Liver (tissue), 9 donors: Measurements from ENCODE around the gene GRID1. TPM values are rescaled to one million over a fixed set of nuclear protein-coding genes. Genes with fewer than 3 reads are reported as not detected.

Experiments used
- DNase-seq: peaks from one replicate; pipeline ENCODE4 v3.0.0-alpha.2; 2017; ENCODE audit warnings: low spot score
- H3K27ac ChIP-seq, 2 donors: one replicate each; pipeline ENCODE4 v1.7.0; 2013; ENCODE audit warnings: inconsistent platforms in 2 of 2, low read length in 2 of 2, control low read depth in 1 of 2, low read depth in 1 of 2, mild to moderate bottlenecking in 1 of 2
- H3K27me3 ChIP-seq, 4 donors: one replicate each; pipeline versions ENCODE4 v1.6.1 to v1.7.0; 2013; ENCODE audit warnings: low read length in 3 of 4, inconsistent platforms in 1 of 4, mild to moderate bottlenecking in 1 of 4, moderate library complexity in 1 of 4; ENCODE audit not compliant: control insufficient read depth in 4 of 4, insufficient read depth in 4 of 4
- H3K36me3 ChIP-seq, 4 donors: one replicate each; pipeline versions ENCODE4 v1.6.1 to v1.7.0; 2013; ENCODE audit warnings: low read length in 3 of 4, mild to moderate bottlenecking in 3 of 4, low read depth in 1 of 4, moderate library complexity in 1 of 4; ENCODE audit not compliant: control insufficient read depth in 4 of 4, insufficient read depth in 3 of 4
- H3K4me1 ChIP-seq, 4 donors: one replicate each; pipeline versions ENCODE4 v1.6.1 to v1.7.0; 2013; ENCODE audit warnings: low read length in 3 of 4, mild to moderate bottlenecking in 3 of 4, moderate library complexity in 1 of 4; ENCODE audit not compliant: control insufficient read depth in 4 of 4, insufficient read depth in 4 of 4
- H3K4me3 ChIP-seq, 3 donors: one replicate each; pipeline versions ENCODE4 v1.6.1 to v1.7.0; 2013; ENCODE audit warnings: low read length in 3 of 3, control low read depth in 1 of 3, low read depth in 1 of 3, mild to moderate bottlenecking in 1 of 3
- H3K9ac ChIP-seq, 2 donors: one replicate each; pipeline ENCODE4 v1.7.0; 2013; ENCODE audit warnings: low read length in 2 of 2, mild to moderate bottlenecking in 2 of 2, moderate library complexity in 2 of 2, control low read depth in 1 of 2, low read depth in 1 of 2
- H3K9me3 ChIP-seq, 4 donors: one replicate each; pipeline versions ENCODE4 v1.6.1 to v1.7.0; 2013; ENCODE audit warnings: low read length in 3 of 4; ENCODE audit not compliant: control insufficient read depth in 4 of 4
- CTCF ChIP-seq: fragments of 150-350 bp; IDR thresholded peaks from 2 replicates; pipeline ENCODE4 v1.5.1; 2017; ENCODE audit warnings: improper control_type of control experiment, low read depth, low read length; ENCODE audit not compliant: missing input control
- EGR1 ChIP-seq, 2 donors: IDR thresholded peaks; 2 replicates each; pipeline ENCODE4 v1.6.1; 2016 to 2018; ENCODE audit warnings: antibody characterized with exemption in 2 of 2, low read depth in 2 of 2
- FOXA1 ChIP-seq: IDR thresholded peaks from 2 replicates; pipeline ENCODE4 v1.6.1; 2016; ENCODE audit warnings: antibody characterized with exemption
- FOXA2 ChIP-seq: IDR thresholded peaks from 2 replicates; pipeline ENCODE4 v1.6.1; 2016; ENCODE audit warnings: antibody characterized with exemption
- GABPA ChIP-seq, 2 donors: IDR thresholded peaks in 1 of 2; conservative IDR thresholded peaks in 1 of 2; 2 replicates each; pipeline ENCODE4 v1.6.1; 2016; ENCODE audit warnings: antibody characterized with exemption in 2 of 2, mild to moderate bottlenecking in 1 of 2, moderate library complexity in 1 of 2
- HNF4A ChIP-seq, 2 donors: conservative IDR thresholded peaks; 2 replicates each; pipeline ENCODE4 v1.6.1; 2016; ENCODE audit warnings: antibody characterized with exemption in 2 of 2, mild to moderate bottlenecking in 2 of 2
- HNF4G ChIP-seq: IDR thresholded peaks from 2 replicates; pipeline ENCODE4 v1.6.1; 2016; ENCODE audit warnings: antibody characterized with exemption
- JUND ChIP-seq, 2 donors: IDR thresholded peaks; 2 replicates each; pipeline ENCODE4 v1.6.1; 2016; ENCODE audit warnings: antibody characterized with exemption in 2 of 2
- NR2F2 ChIP-seq: IDR thresholded peaks from 2 replicates; pipeline ENCODE4 v1.6.1; 2016; ENCODE audit warnings: antibody characterized with exemption
- RAD21 ChIP-seq, 2 donors: IDR thresholded peaks; 2 replicates each; pipeline ENCODE4 v1.6.1; 2016; ENCODE audit warnings: antibody characterized with exemption in 2 of 2, mild to moderate bottlenecking in 2 of 2
- RXRA ChIP-seq, 2 donors: IDR thresholded peaks; 2 replicates each; pipeline ENCODE4 v1.6.1; 2017 to 2018; ENCODE audit warnings: antibody characterized with exemption in 2 of 2, mild to moderate bottlenecking in 1 of 2
- SP1 ChIP-seq: IDR thresholded peaks from 2 replicates; pipeline ENCODE4 v1.6.1; 2018; ENCODE audit warnings: antibody characterized with exemption, mild to moderate bottlenecking
- TAF1 ChIP-seq: conservative IDR thresholded peaks from 2 replicates; pipeline ENCODE4 v1.6.1; 2016; ENCODE audit warnings: antibody characterized with exemption, mild to moderate bottlenecking
- YY1 ChIP-seq: IDR thresholded peaks from 2 replicates; pipeline ENCODE4 v1.6.1; 2016; ENCODE audit warnings: antibody characterized with exemption, mild to moderate bottlenecking
- WGBS: extraction: QIAGEN DNeasy Blood & Tissue Kit; methylation state at CpG from one replicate; pipeline ENCODE4 v1.1.7; 2013; 5-methylcytosine and 5-hydroxymethylcytosine counted together
- polyA plus RNA-seq, 2 donors: library from polyadenylated mRNA; stranded (reverse) in 1 of 2; unstranded in 1 of 2; fragments of 200-250 nt in 1 of 2; fragments of >200 nt in 1 of 2; fragmentation: Nextera tagmentation in 1 of 2; extraction: Ambion mirVana in 1 of 2; gene quantifications; one replicate each; pipeline versions ENCODE4 v1.2.1 to v1.2.3, GENCODE V29; 2013 to 2015
- total RNA-seq, 2 donors: library from RNA; depleted of rRNA; stranded (reverse); fragments of >200 nt; gene quantifications; one replicate each; pipeline ENCODE4 v1.2.3, GENCODE V29; 2014
- TF ChIP-seq, protein P1 (sequence below): IDR thresholded peaks from 2 replicates; pipeline ENCODE4 v1.6.1; 2016; ENCODE audit warnings: antibody characterized with exemption
- TF ChIP-seq, protein P2 (sequence below): IDR thresholded peaks from 2 replicates; pipeline ENCODE4 v1.6.1; 2016; ENCODE audit warnings: antibody characterized with exemption
- TF ChIP-seq, protein P3 (sequence below): IDR thresholded peaks from 2 replicates; pipeline ENCODE4 v1.6.1; 2016; ENCODE audit warnings: antibody characterized with exemption
- donor health status: healthy.
- donor health status: healthy.
- donor health status: healthy.
- donor health status: healthy.
- donor health status: healthy.

GRID1 gene
- total and polyA plus RNA-seq, 4 donors: 0.09 to 0.17 (median 0.14) TPM; not detected in 1

DNA sequence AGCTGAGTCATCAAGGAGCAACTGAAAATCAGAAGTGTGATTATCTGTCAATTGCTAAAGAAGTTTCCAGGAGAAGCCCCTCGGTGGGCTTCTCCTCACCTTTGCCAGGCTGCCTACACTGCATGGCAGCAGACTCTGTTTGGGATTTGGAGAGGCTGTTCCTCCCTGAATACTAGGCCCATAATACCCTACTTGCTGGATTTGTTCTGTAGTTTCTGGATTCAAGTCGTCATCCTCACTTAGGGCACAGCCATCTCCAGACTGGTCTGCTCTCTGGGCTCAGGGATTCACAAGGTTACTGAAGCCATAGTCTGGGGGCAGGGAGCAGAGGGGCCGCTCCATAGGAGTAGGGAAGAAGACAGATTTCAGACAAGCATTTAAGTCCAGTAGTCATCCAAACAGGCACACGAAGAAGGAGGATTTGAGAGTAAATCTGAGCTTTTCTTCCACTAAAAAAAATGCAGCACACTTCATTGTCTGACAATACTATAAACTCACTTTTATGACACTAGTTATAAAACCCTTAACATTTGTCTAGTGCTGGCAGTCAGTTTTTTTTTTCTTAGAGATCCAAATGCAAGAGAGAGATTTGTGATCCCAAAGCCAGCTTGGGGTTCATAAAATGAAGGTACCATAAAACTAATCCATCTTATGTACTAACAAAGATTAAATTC is 723.3 kb downstream of the GRID1 start (continued):
- TF ChIP-seq, protein P1, sequence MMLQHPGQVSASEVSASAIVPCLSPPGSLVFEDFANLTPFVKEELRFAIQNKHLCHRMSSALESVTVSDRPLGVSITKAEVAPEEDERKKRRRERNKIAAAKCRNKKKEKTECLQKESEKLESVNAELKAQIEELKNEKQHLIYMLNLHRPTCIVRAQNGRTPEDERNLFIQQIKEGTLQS: no peak
- no peak for TF ChIP-seq NR2F2

DNA sequence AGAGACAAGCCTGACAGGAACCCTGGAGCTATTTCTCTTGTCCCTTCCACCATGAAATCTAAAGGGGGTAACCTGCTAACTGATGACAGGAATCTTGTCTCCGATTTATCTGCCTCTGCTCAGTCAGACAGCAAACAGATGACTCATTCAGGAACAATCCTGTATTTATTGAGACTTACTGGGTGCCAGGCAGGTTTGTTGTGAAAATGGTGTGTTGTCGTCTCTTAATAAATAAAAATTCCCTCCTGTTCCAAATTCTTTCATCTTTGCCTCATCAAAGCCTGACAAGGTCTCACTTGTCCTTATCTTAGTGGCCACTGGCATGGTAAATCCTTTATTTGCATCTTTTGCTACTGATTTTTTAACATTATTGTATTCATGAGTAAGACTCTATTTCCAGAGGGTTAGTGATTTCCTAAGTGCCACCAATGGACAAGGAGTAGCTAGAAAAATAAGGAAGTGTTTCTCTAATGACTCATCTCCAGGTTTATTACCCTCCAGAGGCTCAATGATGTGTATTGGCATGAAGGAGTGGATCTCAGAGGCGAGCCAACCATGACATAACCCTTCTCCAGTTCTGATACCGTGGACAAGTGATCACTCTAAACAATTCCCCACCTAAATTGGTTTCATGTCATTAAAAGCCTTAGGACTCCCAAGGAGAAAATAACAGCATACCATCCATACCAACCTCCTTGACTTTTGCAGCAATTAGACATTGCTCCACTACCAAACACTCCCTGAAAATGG is 724.0 kb downstream of the GRID1 start:
- H3K36me3 ChIP-seq: no peaks in the 10 kb centered on the region
- no peak overlapping the region for H3K27ac ChIP-seq
- no peaks in the 10 kb centered on the region for H3K9me3 ChIP-seq
- WGBS: 53% methylated on average over 4 of the region's 4 CpGs
- H3K4me3 ChIP-seq: no peak overlapping the region
- H3K4me1 ChIP-seq: no peaks in the 10 kb centered on the region
- no peak for DNase-seq
- no peak overlapping the region for H3K9ac ChIP-seq
- H3K27me3 ChIP-seq: no peaks in the 10 kb centered on the region
- TF ChIP-seq YY1: no peak

DNA sequence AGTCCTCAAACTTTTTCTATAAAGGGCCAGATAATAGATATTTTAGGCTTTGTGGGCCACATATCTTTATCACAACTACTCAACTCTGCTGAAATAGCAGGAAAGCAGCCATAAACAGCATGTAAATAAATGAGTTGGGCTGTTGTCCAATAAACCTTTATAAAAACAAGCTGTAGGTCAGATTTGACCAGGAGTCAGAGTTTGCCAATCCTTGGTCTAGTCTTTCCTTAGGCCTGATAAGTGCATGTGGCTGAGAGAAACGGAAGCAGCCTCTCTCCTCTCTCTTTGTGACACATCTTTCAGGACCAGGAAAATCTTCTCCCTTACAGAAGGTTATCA is 724.5 kb downstream of the GRID1 start:
- H3K4me1 ChIP-seq: no peaks in the 10 kb centered on the region
- no peaks in the 10 kb centered on the region for H3K36me3 ChIP-seq
- H3K27ac ChIP-seq: no peak overlapping the region
- H3K4me3 ChIP-seq: no peak overlapping the region
- DNase-seq: no peak
- TF ChIP-seq GABPA (IDR thresholded peaks at IDR 0.05 in 1 of 2, conservative IDR thresholded peaks at IDR 0.05 in 1 of 2): no peak
- TF ChIP-seq, protein P2, sequence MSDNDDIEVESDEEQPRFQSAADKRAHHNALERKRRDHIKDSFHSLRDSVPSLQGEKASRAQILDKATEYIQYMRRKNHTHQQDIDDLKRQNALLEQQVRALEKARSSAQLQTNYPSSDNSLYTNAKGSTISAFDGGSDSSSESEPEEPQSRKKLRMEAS: no peak
- TF ChIP-seq YY1: no peak
- no peak for TF ChIP-seq JUND (IDR thresholded peaks at IDR 0.05)
- TF ChIP-seq RXRA (IDR thresholded peaks at IDR 0.05): no peak
- no peak for TF ChIP-seq RAD21 (IDR thresholded peaks at IDR 0.05)
- TF ChIP-seq, protein P1: no peak
- no peaks in the 10 kb centered on the region for H3K27me3 ChIP-seq
- 58% methylated on average over 1 of the region's 1 CpG for WGBS
- no peaks in the 10 kb centered on the region for H3K9me3 ChIP-seq
- H3K9ac ChIP-seq: no peak overlapping the region

- no peak for DNase-seq
- Histone ChIP-seq H3K4me3 (no peak overlapping the region), H3K9me3 (no peaks in the 10 kb centered on the region), H3K9ac (no peak overlapping the region), H3K4me1 (no peaks in the 10 kb centered on the region), H3K27me3 (no peaks in the 10 kb centered on the region), H3K27ac (no peak overlapping the region), H3K36me3 (no peaks in the 10 kb centered on the region)
- 71% methylated on average over 6 of the region's 6 CpGs for WGBS
- TF ChIP-seq CTCF (no peak), GABPA (IDR thresholded peaks at IDR 0.05 in 1 of 2, conservative IDR thresholded peaks at IDR 0.05 in 1 of 2) (no peak), HNF4A (conservative IDR thresholded peaks at IDR 0.05) (no peak), FOXA2 (no peak), YY1 (no peak), RAD21 (IDR thresholded peaks at IDR 0.05) (no peak), SP1 (no peak), NR2F2 (no peak), TAF1 (no peak), HNF4G (no peak), RXRA (IDR thresholded peaks at IDR 0.05) (no peak), JUND (IDR thresholded peaks at IDR 0.05) (no peak), FOXA1 (no peak), EGR1 (IDR thresholded peaks at IDR 0.05; ENCODE audit: low read depth in 2 of 2) (no peak)
- TF ChIP-seq, protein P1: no peak
- TF ChIP-seq, protein P2: no peak
- TF ChIP-seq, protein P3, sequence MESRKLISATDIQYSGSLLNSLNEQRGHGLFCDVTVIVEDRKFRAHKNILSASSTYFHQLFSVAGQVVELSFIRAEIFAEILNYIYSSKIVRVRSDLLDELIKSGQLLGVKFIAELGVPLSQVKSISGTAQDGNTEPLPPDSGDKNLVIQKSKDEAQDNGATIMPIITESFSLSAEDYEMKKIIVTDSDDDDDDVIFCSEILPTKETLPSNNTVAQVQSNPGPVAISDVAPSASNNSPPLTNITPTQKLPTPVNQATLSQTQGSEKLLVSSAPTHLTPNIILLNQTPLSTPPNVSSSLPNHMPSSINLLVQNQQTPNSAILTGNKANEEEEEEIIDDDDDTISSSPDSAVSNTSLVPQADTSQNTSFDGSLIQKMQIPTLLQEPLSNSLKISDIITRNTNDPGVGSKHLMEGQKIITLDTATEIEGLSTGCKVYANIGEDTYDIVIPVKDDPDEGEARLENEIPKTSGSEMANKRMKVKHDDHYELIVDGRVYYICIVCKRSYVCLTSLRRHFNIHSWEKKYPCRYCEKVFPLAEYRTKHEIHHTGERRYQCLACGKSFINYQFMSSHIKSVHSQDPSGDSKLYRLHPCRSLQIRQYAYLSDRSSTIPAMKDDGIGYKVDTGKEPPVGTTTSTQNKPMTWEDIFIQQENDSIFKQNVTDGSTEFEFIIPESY: no peak
Observed at GRCh38 chr10:85641479-85642009, 725.1 kb downstream of the GRID1 start.
